Stimulated activated CD8-positive, alpha-beta memory T cell treated with anti-CD3 and anti-CD28 coated beads, Interleukin-4, amount 100 ng/mL, for 1 hour (primary cell): ENCODE data around the gene GNAS-AS1.

Experiments
- DNase-seq, 2 donors: peaks; one replicate each; pipeline ENCODE4 v3.0.0-alpha.2; 2020; ENCODE audit warnings: low read depth in 2 of 2, low spot score in 1 of 2

GNAS-AS1 gene

GRCh38 chr20:58850693-58851174 lies at the start of gene GNAS-AS1:
Gene GNAS-AS1 (minus strand): TSS chr20:58850902.
- peak; percentile 34 to 66 for DNase-seq

GRCh38 chr20:58900397-58900796 lies 49.7 kb upstream of the GNAS-AS1 start:
- no peak for DNase-seq

GRCh38 chr20:58899512-58899911 lies 48.8 kb upstream of the GNAS-AS1 start:
- DNase-seq: no peak

- DNase-seq: no peak
Measured at GRCh38 chr20:58898629-58899408, 48.1 kb upstream of the GNAS-AS1 start.

GRCh38 chr20:58897488-58897887 lies 46.8 kb upstream of the GNAS-AS1 start:
- no peak for DNase-seq

GRCh38 chr20:58896820-58897219 lies 46.1 kb upstream of the GNAS-AS1 start:
- DNase-seq: no peak

- no peak for DNase-seq
Measured at GRCh38 chr20:58895448-58896180, 44.9 kb upstream of the GNAS-AS1 start.

GRCh38 chr20:58894652-58895447 lies 44.1 kb upstream of the GNAS-AS1 start:
- no peak for DNase-seq

- no peak for DNase-seq
Measured at GRCh38 chr20:58893355-58894120, 42.8 kb upstream of the GNAS-AS1 start.

- no peak for DNase-seq
Measured at GRCh38 chr20:58892932-58893224, 42.2 kb upstream of the GNAS-AS1 start.

GRCh38 chr20:58892141-58892931 lies 41.6 kb upstream of the GNAS-AS1 start:
- peak in 1 of 2 donors; percentile 53 for DNase-seq

- DNase-seq: peak in 1 of 2 donors; percentile 10
Measured at GRCh38 chr20:58891718-58892140, 41.0 kb upstream of the GNAS-AS1 start.

GRCh38 chr20:58891086-58891717 lies 40.5 kb upstream of the GNAS-AS1 start:
- peak in 1 of 2 donors; percentile 51 for DNase-seq

- peak in 1 of 2 donors; percentile 57 for DNase-seq
Measured at GRCh38 chr20:58890518-58891085, 39.9 kb upstream of the GNAS-AS1 start.

- no peak for DNase-seq
Measured at GRCh38 chr20:58889798-58890517, 39.3 kb upstream of the GNAS-AS1 start.

GRCh38 chr20:58889334-58889760 lies 38.6 kb upstream of the GNAS-AS1 start:
- DNase-seq: no peak

- DNase-seq: peak; percentile 64 to 65
Measured at GRCh38 chr20:58888521-58889333, 38.0 kb upstream of the GNAS-AS1 start.

- DNase-seq: no peak
Measured at GRCh38 chr20:58888103-58888502, 37.4 kb upstream of the GNAS-AS1 start.
